ENCODE data around the gene PARD3B.

The PARD3B gene

GRCh38 chr2:204772546-204772945 lies 227.3 kb downstream of the PARD3B start:
- no peak overlapping the region for H3K27ac ChIP-seq (ENCODE audit: low read depth, low read length)
- H3K9me3 ChIP-seq (ENCODE audit: control insufficient read depth, insufficient read depth, low read length) = no peaks in the 10 kb centered on the region; the same call in 1 of the 2 replicates
- no peaks in the 10 kb centered on the region for H3F3A ChIP-seq (ENCODE audit: control insufficient read depth, insufficient read depth)
- no peak overlapping the region for H3K4me2 ChIP-seq (ENCODE audit: low read length)
- no peak overlapping the region for H3K4me3 ChIP-seq (ENCODE audit: low read length)
- H3K9me2 ChIP-seq (replicated peaks; ENCODE audit: control insufficient read depth, low read length) = no peaks in the 10 kb centered on the region
- no peaks in the 10 kb centered on the region for H4K20me1 ChIP-seq (ENCODE audit: control insufficient read depth, insufficient read depth, low read depth, low read length)
- no peaks in the 10 kb centered on the region for H3K4me1 ChIP-seq (ENCODE audit: control insufficient read depth, low read length)
- H3K79me2 ChIP-seq (ENCODE audit: control insufficient read depth, low read length) = no peaks in the 10 kb centered on the region
- TF ChIP-seq EZH2phosphoT487 (IDR thresholded peaks at IDR 0.05; ENCODE audit: borderline replicate concordance, low read length) (no peak), CTCF (IDR thresholded peaks at IDR 0.05; ENCODE audit: low read depth, low read length, poor library complexity, severe bottlenecking) (no peak)
- no peaks in the 10 kb centered on the region for H3K27me3 ChIP-seq (ENCODE audit: control insufficient read depth, low read length)
- H3K36me3 ChIP-seq (ENCODE audit: control insufficient read depth, low read length) = no peaks in the 10 kb centered on the region

GRCh38 chr2:204775766-204776165 lies 230.5 kb downstream of the PARD3B start:
- Histone ChIP-seq H4K20me1 (ENCODE audit: control insufficient read depth, insufficient read depth, low read depth, low read length) (no peaks in the 10 kb centered on the region), H3F3A (ENCODE audit: control insufficient read depth, insufficient read depth) (no peaks in the 10 kb centered on the region), H3K27me3 (ENCODE audit: control insufficient read depth, low read length) (no peaks in the 10 kb centered on the region), H3K4me2 (ENCODE audit: low read length) (no peak overlapping the region), H3K27ac (ENCODE audit: low read depth, low read length) (no peak overlapping the region), H3K36me3 (ENCODE audit: control insufficient read depth, low read length) (no peaks in the 10 kb centered on the region), H3K9me2 (replicated peaks; ENCODE audit: control insufficient read depth, low read length) (no peaks in the 10 kb centered on the region), H3K4me1 (ENCODE audit: control insufficient read depth, low read length) (no peaks in the 10 kb centered on the region), H3K4me3 (ENCODE audit: low read length) (no peak overlapping the region), H3K9me3 (ENCODE audit: control insufficient read depth, insufficient read depth, low read length) (no peaks in the 10 kb centered on the region; the same call in 1 of the 2 replicates), H3K79me2 (ENCODE audit: control insufficient read depth, low read length) (no peaks in the 10 kb centered on the region)
- no peak for TF ChIP-seq EZH2phosphoT487 (IDR thresholded peaks at IDR 0.05; ENCODE audit: borderline replicate concordance, low read length)
- no peak for TF ChIP-seq CTCF (IDR thresholded peaks at IDR 0.05; ENCODE audit: low read depth, low read length, poor library complexity, severe bottlenecking)

GRCh38 chr2:204776781-204777559 lies 231.7 kb downstream of the PARD3B start:
- Histone ChIP-seq H3K9me2 (replicated peaks; ENCODE audit: control insufficient read depth, low read length) (no peaks in the 10 kb centered on the region), H3K79me2 (ENCODE audit: control insufficient read depth, low read length) (no peaks in the 10 kb centered on the region), H3K27me3 (ENCODE audit: control insufficient read depth, low read length) (no peaks in the 10 kb centered on the region), H3K4me1 (ENCODE audit: control insufficient read depth, low read length) (no peaks in the 10 kb centered on the region), H3K9me3 (ENCODE audit: control insufficient read depth, insufficient read depth, low read length) (no peaks in the 10 kb centered on the region; the same call in 1 of the 2 replicates), H3K27ac (ENCODE audit: low read depth, low read length) (no peak overlapping the region), H3F3A (ENCODE audit: control insufficient read depth, insufficient read depth) (no peaks in the 10 kb centered on the region), H3K4me2 (ENCODE audit: low read length) (no peak overlapping the region), H3K4me3 (ENCODE audit: low read length) (no peak overlapping the region), H4K20me1 (ENCODE audit: control insufficient read depth, insufficient read depth, low read depth, low read length) (no peaks in the 10 kb centered on the region), H3K36me3 (ENCODE audit: control insufficient read depth, low read length) (no peaks in the 10 kb centered on the region)
- no peak for TF ChIP-seq EZH2phosphoT487 (IDR thresholded peaks at IDR 0.05; ENCODE audit: borderline replicate concordance, low read length)
- no peak for TF ChIP-seq CTCF (IDR thresholded peaks at IDR 0.05; ENCODE audit: low read depth, low read length, poor library complexity, severe bottlenecking)
